BJ (cell line): ENCODE data around the gene SNX17. TPM values are rescaled to one million over a fixed set of nuclear protein-coding genes. Genes with fewer than 3 reads are reported as not detected.

Source experiments
- CTCF ChIA-PET: fragments of 350-600 bp; formaldehyde crosslinking; extraction: SDS; loops from one replicate; lab custom pipeline; 2021; ENCODE audit warnings: antibody characterized with exemption, inconsistent platforms; lab: Yijun Ruan, JAX
- POLR2A ChIA-PET: fragments of 300-600 bp; sonication (Branson Sonifier 250); formaldehyde crosslinking; extraction: SDS; loops from one replicate; lab custom pipeline; 2021; ENCODE audit warnings: antibody characterized with exemption; lab: Charles Lee
- DNase-seq: peaks from one replicate; pipeline ENCODE4 v3.0.0-alpha.2; 2011; ENCODE audit warnings: low read depth
- H3K27me3 ChIP-seq: 2 replicates; pipeline ENCODE4 v1.6.0; 2011; ENCODE audit warnings: low read length; ENCODE audit not compliant: control insufficient read depth, insufficient read depth
- H3K36me3 ChIP-seq: 2 replicates; pipeline ENCODE4 v1.5.1; 2011; ENCODE audit warnings: low read length; ENCODE audit not compliant: control insufficient read depth, insufficient read depth
- H3K4me3 ChIP-seq: 2 replicates; pipeline ENCODE4 v1.5.1; 2011; ENCODE audit warnings: low read depth, mild to moderate bottlenecking, control low read depth, low read length
- polyA plus RNA-seq: library from polyadenylated mRNA; depleted of rRNA; stranded (reverse); fragments of >200 nt; gene quantifications from 2 replicates; pipeline ENCODE4 v1.2.3, GENCODE V29; 2011
- TF ChIP-seq, protein P1 (sequence below): IDR thresholded peaks from 2 replicates; pipeline ENCODE4 v1.5.1; 2011; ENCODE audit warnings: low read depth, mild to moderate bottlenecking, control low read depth, inconsistent platforms, low read length, moderate library complexity; ENCODE audit not compliant: insufficient read depth

SNX17 gene
- polyA plus RNA-seq, 1 experiment: 154 TPM

GRCh38 chr2:27369471-27370025 is 868 bp upstream of the SNX17 start:
- no peak for DNase-seq
- Histone ChIP-seq H3K36me3 (peaks cover 19% of the 10 kb centered on the region), H3K27me3 (no peaks in the 10 kb centered on the region), H3K4me3 (peak overlapping the region; percentile 93)
- TF ChIP-seq, protein P1, sequence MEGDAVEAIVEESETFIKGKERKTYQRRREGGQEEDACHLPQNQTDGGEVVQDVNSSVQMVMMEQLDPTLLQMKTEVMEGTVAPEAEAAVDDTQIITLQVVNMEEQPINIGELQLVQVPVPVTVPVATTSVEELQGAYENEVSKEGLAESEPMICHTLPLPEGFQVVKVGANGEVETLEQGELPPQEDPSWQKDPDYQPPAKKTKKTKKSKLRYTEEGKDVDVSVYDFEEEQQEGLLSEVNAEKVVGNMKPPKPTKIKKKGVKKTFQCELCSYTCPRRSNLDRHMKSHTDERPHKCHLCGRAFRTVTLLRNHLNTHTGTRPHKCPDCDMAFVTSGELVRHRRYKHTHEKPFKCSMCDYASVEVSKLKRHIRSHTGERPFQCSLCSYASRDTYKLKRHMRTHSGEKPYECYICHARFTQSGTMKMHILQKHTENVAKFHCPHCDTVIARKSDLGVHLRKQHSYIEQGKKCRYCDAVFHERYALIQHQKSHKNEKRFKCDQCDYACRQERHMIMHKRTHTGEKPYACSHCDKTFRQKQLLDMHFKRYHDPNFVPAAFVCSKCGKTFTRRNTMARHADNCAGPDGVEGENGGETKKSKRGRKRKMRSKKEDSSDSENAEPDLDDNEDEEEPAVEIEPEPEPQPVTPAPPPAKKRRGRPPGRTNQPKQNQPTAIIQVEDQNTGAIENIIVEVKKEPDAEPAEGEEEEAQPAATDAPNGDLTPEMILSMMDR: no peak
- ChIA-PET POLR2A (interaction anchor here (0.6 to 1.2 kb wide), 3 partner anchors 11 to 259 kb away, joined by 3 to 4 read pairs (median 3); partner anchors contain the start of genes CCDC121, GPN1, GTF3C2 and ZNF513), CTCF (interaction anchor here (0.7 to 1.6 kb wide), 13 partner anchors 9 to 314 kb away, joined by 3 to 8 read pairs (median 3); partner anchors contain the start of gene GTF3C2)

DNA sequence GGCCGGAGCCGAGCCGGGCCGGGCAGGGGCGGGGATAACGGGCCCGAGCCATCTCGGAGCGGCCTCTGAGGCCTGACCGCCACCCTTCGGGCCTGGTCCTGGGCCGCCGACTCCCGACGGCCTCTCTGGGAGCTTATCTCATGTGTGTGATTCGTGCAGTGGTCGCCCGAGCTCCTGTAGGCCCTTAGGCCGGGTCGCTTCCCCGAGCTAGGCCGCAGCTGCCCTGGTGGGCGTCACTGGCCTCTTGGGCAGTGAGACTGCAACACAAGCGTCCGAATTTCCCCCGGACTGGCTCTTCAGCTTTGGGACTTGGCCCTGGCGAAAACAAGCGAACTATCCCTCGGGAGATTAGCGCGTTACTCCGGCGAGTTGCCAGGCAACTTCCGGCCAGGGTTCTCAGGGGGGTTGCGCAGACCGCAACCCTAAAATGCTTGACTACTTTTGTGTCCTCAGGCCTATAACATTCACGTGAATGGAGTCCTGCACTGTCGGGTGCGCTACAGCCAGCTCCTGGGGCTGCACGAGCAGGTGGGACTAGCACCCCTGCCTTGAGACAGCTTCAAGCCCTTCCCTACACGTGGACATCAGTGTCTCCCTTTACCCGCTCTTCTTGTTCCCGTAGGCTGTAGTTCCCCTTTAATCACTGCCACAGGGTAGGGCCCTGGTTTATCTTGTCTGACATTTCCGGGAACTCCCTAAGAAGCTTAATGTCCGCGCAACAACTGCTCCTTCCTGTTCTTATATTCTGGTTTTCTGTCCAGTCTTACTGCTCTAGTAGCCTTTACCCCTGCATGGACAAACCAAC is 602 bp downstream of the SNX17 start:
- ChIA-PET POLR2A (no interaction called here), CTCF (interaction anchor here (1.5 kb wide), 1 partner anchor 49 kb away, joined by 5 read pairs; no protein-coding TSS in a partner anchor)
- Histone ChIP-seq H3K36me3 (peaks cover 33% of the 10 kb centered on the region), H3K27me3 (no peaks in the 10 kb centered on the region), H3K4me3 (peak overlapping the region; percentile 93)
- TF ChIP-seq, protein P1: no peak
- DNase-seq: no peak

GRCh38 chr2:27372937-27373336 is 2.5 kb downstream of the SNX17 start:
- DNase-seq: no peak
- ChIA-PET POLR2A (no interaction called here), CTCF (interaction anchor here (1.0 to 1.5 kb wide), 2 partner anchors 21 to 35 kb away, joined by 3 read pairs; no protein-coding TSS in a partner anchor)
- peaks cover 42% of the 10 kb centered on the region for H3K36me3 ChIP-seq
- H3K4me3 ChIP-seq: no peak overlapping the region
- H3K27me3 ChIP-seq: no peaks in the 10 kb centered on the region
- TF ChIP-seq, protein P1: no peak

- POLR2A ChIA-PET: no interaction called here
- Histone ChIP-seq H3K27me3 (no peaks in the 10 kb centered on the region), H3K36me3 (peaks cover 48% of the 10 kb centered on the region), H3K4me3 (no peak overlapping the region)
- TF ChIP-seq, protein P1: no peak
- CTCF ChIA-PET: no interaction called here
- no peak for DNase-seq
Observed at GRCh38 chr2:27373567-27373966, 3.2 kb downstream of the SNX17 start.

GRCh38 chr2:27375513-27376099 is 5.2 kb downstream of the SNX17 start:
- peaks cover 48% of the 10 kb centered on the region for H3K36me3 ChIP-seq
- TF ChIP-seq, protein P1: no peak
- CTCF ChIA-PET: no interaction called here
- POLR2A ChIA-PET: no interaction called here
- H3K27me3 ChIP-seq: no peaks in the 10 kb centered on the region
- no peak for DNase-seq
- H3K4me3 ChIP-seq: no peak overlapping the region
